ENCODE measurements around the gene SH2D3A. TPM values are rescaled to one million over a fixed set of nuclear protein-coding genes. Genes with fewer than 3 reads are reported as not detected.

The SH2D3A gene
- polyA plus RNA-seq, 2 donors, result 29.6 to 48.7 TPM

DNA sequence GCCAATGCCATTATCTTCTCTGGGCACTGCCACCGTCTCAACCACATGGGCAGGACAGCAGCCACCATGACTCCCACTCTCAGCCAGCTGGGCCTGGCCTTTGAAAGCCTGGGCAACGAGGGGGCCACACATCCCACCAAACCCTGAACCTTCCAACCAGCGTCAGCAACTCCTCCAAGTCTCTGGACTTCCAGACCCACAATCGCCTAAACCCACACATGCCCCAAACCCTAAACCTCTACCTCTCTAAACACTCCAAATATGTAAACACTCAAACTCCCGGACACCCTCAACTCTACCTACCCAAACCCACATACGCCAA is 47.7 kb downstream of the SH2D3A start:
- H3K27ac ChIP-seq (ENCODE audit: low read depth in 2 of 2, low read length in 1 of 2), result no peak overlapping the region
- H3K4me3 ChIP-seq (ENCODE audit: low read depth in 1 of 2, low read length in 2 of 2), result peak overlapping the region in 1 of 2 donors; percentile 9
- no peaks in the 10 kb centered on the region for H3K36me3 ChIP-seq (ENCODE audit: control insufficient read depth in 2 of 2, insufficient read depth in 2 of 2, low read length in 1 of 2)
- no peaks in the 10 kb centered on the region for H3K27me3 ChIP-seq (ENCODE audit: control insufficient read depth in 1 of 2, insufficient read depth in 2 of 2, low read length in 2 of 2)
- WGBS, 2 donors, result 68 to 80% methylated on average over 6 of the region's 6 CpGs
- peaks cover 0 to 6% of the 10 kb centered on the region in 2 donors for H3K9me3 ChIP-seq (ENCODE audit: control insufficient read depth in 2 of 2, insufficient read depth in 1 of 2, low read depth in 1 of 2, low read length in 1 of 2)
- peaks cover 0 to 8% of the 10 kb centered on the region in 2 donors for H3K4me1 ChIP-seq (ENCODE audit: control insufficient read depth in 2 of 2, insufficient read depth in 2 of 2, low read length in 1 of 2)

DNA sequence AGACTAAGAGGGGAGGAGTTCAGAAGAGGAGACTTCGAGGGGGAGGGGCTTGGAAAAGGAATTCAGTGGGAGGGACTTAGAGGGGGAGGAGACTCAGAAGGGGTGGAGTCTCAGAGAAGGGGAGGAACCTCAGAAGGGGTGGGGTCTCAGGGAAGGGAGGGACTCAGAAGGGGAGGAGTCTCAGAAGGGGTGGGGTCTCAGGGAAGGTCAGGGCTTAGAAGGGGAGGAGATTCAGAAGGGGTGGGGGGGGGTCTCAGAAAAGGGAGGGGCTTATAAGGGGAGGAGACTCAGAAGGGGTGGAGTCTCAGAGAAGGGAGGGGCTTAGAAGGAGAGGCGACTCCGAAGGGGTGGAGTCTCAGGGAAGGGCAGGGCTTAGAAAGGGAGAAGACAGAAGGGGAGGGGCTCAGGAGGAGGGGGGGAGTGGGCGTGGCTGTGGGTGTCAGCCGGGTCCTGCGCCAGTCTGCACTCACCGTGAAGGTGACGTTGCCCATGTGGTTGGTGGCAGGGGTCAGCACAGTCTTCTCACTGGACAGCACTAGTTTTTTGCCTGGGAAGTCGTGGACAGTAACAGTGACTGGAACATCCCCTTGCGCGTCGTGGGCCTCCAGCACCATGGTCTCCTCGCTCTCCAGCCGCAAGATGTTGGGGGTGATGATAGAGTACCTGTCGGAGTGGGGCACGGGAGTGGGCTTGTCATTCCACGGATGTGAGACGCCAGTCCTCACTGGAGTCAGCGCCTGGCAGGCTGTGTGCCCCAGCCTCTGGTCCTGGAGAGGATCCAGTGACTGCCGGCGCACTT is 48.3 kb downstream of the SH2D3A start:
- Histone ChIP-seq H3K27me3 (ENCODE audit: control insufficient read depth in 1 of 2, insufficient read depth in 2 of 2, low read length in 2 of 2) (no peaks in the 10 kb centered on the region), H3K9me3 (ENCODE audit: control insufficient read depth in 2 of 2, insufficient read depth in 1 of 2, low read depth in 1 of 2, low read length in 1 of 2) (peaks cover 0 to 6% of the 10 kb centered on the region in 2 donors), H3K36me3 (ENCODE audit: control insufficient read depth in 2 of 2, insufficient read depth in 2 of 2, low read length in 1 of 2) (no peaks in the 10 kb centered on the region), H3K4me1 (ENCODE audit: control insufficient read depth in 2 of 2, insufficient read depth in 2 of 2, low read length in 1 of 2) (peaks cover 0 to 8% of the 10 kb centered on the region in 2 donors), H3K4me3 (ENCODE audit: low read depth in 1 of 2, low read length in 2 of 2) (peak overlapping the region in 1 of 2 donors; percentile 9), H3K27ac (ENCODE audit: low read depth in 2 of 2, low read length in 1 of 2) (no peak overlapping the region)
- 75% methylated on average over 21 of the region's 21 CpGs for WGBS, 2 donors

DNA sequence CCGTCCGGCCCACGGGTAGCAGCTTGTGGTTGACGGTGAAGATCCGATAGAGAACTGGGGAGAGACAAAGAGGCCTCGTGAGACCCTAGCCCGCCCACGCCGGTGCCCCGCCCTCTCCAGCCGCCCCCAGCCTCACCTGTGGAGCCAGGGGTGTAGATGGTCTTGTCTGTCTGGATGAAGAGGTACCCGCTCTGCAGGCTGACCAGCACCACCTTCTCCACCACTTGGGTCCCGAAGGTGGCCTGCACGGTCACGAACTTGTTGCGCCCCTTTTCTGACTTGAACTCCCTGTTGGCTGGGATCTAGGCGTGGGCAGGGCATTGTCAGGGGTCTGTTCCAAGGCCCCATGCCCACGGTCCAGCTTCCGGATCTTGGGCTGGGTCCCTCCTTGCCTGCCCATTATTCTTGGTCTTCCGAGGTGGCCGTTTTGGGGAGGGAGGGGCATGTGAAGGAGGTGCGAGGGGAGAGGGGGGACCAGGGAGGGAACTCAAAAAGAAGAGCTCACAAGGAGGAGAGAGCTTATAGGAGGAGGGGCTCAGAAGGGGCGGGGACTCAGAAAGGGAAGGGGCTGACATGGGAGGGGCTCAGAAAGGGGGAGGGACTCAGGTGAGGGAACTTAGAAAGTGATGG is 49.0 kb downstream of the SH2D3A start:
- Histone ChIP-seq H3K4me3 (ENCODE audit: low read depth in 1 of 2, low read length in 2 of 2) (no peak overlapping the region), H3K27me3 (ENCODE audit: control insufficient read depth in 1 of 2, insufficient read depth in 2 of 2, low read length in 2 of 2) (no peaks in the 10 kb centered on the region), H3K36me3 (ENCODE audit: control insufficient read depth in 2 of 2, insufficient read depth in 2 of 2, low read length in 1 of 2) (no peaks in the 10 kb centered on the region), H3K27ac (ENCODE audit: low read depth in 2 of 2, low read length in 1 of 2) (no peak overlapping the region), H3K4me1 (ENCODE audit: control insufficient read depth in 2 of 2, insufficient read depth in 2 of 2, low read length in 1 of 2) (peaks cover 0 to 8% of the 10 kb centered on the region in 2 donors), H3K9me3 (ENCODE audit: control insufficient read depth in 2 of 2, insufficient read depth in 1 of 2, low read depth in 1 of 2, low read length in 1 of 2) (peaks cover 0 to 6% of the 10 kb centered on the region in 2 donors)
- 70 to 74% methylated on average over 22 to 23 of the region's 23 CpGs for WGBS, 2 donors

DNA sequence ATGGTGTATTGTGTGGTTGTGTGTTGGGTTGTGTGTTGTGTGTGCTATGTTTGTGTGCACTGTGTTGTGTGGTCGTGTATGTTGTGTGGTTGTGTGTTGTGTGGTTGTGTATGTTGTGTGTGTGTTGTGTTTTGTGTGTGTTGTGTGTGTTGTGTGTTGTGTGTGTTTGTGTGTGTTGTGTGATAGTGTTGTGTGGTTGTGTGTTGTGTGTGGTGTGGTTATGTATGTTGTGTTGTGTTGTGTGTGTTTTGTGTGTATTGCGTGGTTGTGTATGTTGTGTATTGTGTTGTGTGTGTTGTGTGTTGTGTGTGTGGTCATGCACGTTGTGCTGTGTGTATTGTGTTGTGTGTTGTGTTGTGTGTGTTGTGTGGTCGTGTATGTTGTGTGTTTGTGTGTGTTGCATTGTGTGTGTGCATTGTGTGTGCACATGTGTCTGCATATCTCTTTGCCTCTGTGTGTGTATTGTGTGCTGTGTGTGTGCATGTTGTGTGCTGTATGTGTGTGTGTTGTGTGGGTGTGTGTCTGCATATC is 49.7 kb downstream of the SH2D3A start:
- 83% methylated on average over 4 of the region's 4 CpGs for WGBS, 2 donors
- Histone ChIP-seq H3K27ac (ENCODE audit: low read depth in 2 of 2, low read length in 1 of 2) (no peak overlapping the region), H3K9me3 (ENCODE audit: control insufficient read depth in 2 of 2, insufficient read depth in 1 of 2, low read depth in 1 of 2, low read length in 1 of 2) (peaks cover 0 to 6% of the 10 kb centered on the region in 2 donors), H3K27me3 (ENCODE audit: control insufficient read depth in 1 of 2, insufficient read depth in 2 of 2, low read length in 2 of 2) (no peaks in the 10 kb centered on the region), H3K4me1 (ENCODE audit: control insufficient read depth in 2 of 2, insufficient read depth in 2 of 2, low read length in 1 of 2) (peaks cover 0 to 8% of the 10 kb centered on the region in 2 donors), H3K4me3 (ENCODE audit: low read depth in 1 of 2, low read length in 2 of 2) (no peak overlapping the region), H3K36me3 (ENCODE audit: control insufficient read depth in 2 of 2, insufficient read depth in 2 of 2, low read length in 1 of 2) (no peaks in the 10 kb centered on the region)

DNA sequence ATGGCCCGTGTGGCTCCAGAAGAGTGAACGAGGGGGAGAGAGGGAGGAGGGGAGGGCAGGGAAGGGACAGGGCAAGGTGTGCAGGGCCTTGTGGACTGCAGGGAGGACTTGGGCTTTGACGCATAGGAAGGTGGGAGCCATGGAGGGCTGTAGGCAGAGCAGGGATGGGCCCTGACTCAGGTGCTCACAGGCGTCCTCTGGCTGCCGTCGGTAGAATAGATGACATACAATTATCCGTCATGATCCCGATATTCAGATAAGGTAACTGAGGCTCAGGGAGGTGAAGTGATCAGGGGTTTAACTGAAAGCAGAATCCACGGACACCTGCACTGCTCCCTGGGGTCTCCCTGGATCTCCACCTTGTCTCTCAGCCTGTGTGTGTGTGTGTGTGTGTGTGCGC is 50.2 kb downstream of the SH2D3A start:
- H3K27ac ChIP-seq (ENCODE audit: low read depth in 2 of 2, low read length in 1 of 2), result no peak overlapping the region
- H3K9me3 ChIP-seq (ENCODE audit: control insufficient read depth in 2 of 2, insufficient read depth in 1 of 2, low read depth in 1 of 2, low read length in 1 of 2), result peaks cover 0 to 6% of the 10 kb centered on the region in 2 donors
- H3K4me1 ChIP-seq (ENCODE audit: control insufficient read depth in 2 of 2, insufficient read depth in 2 of 2, low read length in 1 of 2), result peaks cover 0 to 8% of the 10 kb centered on the region in 2 donors
- H3K36me3 ChIP-seq (ENCODE audit: control insufficient read depth in 2 of 2, insufficient read depth in 2 of 2, low read length in 1 of 2), result no peaks in the 10 kb centered on the region
- H3K27me3 ChIP-seq (ENCODE audit: control insufficient read depth in 1 of 2, insufficient read depth in 2 of 2, low read length in 2 of 2), result no peaks in the 10 kb centered on the region
- 71 to 76% methylated on average over 10 of the region's 10 CpGs for WGBS, 2 donors
- H3K4me3 ChIP-seq (ENCODE audit: low read depth in 1 of 2, low read length in 2 of 2), result no peak overlapping the region

DNA sequence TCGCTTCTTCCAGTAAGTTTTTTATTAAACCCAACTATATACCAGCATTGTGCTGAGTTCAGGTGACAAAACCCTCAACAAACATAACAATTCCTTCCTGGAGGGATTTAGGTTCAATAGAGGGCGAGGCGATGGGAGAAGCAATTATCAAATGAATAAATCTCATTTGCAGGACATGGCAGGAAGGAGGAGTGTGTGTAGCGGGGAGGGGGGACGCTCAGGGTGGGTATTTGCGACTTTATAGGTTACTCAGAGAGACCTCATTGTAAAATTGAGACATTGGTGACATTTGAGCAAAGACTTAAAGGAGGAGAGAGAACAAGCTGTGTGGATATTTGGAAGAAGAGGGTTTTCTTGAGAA is 50.6 kb downstream of the SH2D3A start:
- Histone ChIP-seq H3K27ac (ENCODE audit: low read depth in 2 of 2, low read length in 1 of 2) (no peak overlapping the region), H3K36me3 (ENCODE audit: control insufficient read depth in 2 of 2, insufficient read depth in 2 of 2, low read length in 1 of 2) (no peaks in the 10 kb centered on the region), H3K9me3 (ENCODE audit: control insufficient read depth in 2 of 2, insufficient read depth in 1 of 2, low read depth in 1 of 2, low read length in 1 of 2) (peaks cover 0 to 6% of the 10 kb centered on the region in 2 donors), H3K4me1 (ENCODE audit: control insufficient read depth in 2 of 2, insufficient read depth in 2 of 2, low read length in 1 of 2) (peaks cover 0 to 8% of the 10 kb centered on the region in 2 donors), H3K27me3 (ENCODE audit: control insufficient read depth in 1 of 2, insufficient read depth in 2 of 2, low read length in 2 of 2) (no peaks in the 10 kb centered on the region), H3K4me3 (ENCODE audit: low read depth in 1 of 2, low read length in 2 of 2) (no peak overlapping the region)
- 67 to 75% methylated on average over 6 of the region's 6 CpGs for WGBS, 2 donors

DNA sequence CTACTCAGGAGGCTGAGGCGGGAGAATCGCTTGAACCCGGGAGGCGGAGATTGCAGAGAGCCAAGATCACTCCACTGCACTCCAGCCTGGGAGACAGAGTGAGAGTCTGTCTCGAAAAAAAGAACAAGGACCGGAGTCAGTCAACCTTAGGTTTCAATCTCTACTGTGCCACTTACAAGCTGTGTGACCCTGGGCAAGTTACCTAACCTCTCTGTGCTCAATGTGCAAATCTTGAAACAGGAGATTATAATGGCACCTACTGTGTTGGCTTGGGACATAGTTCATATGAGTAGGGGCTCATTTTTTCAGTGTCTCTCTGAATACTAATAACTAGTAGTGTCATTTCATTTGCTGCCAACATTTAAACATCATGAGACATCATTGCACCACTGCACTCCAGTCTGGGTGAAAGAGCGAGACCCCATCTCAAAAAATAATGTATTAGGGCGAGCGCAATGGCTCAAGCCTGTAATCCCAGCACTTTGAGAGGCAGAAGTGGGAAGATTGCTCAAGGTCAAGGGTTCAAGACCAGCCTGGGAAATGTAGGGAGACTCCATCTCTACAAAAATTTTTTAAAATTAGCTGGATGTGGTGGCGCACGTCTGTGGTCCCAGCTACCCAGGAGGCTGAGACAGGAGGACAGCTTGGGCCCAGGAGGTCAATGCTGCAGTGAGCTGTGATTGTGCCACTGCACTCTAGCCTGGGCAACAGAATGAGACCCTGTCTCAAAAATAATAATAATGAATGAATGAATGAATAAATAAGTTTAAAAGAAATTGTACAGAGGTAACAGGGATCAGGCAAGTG is 52.3 kb downstream of the SH2D3A start:
- no peaks in the 10 kb centered on the region for H3K27me3 ChIP-seq (ENCODE audit: control insufficient read depth in 1 of 2, insufficient read depth in 2 of 2, low read length in 2 of 2)
- peaks cover 0 to 8% of the 10 kb centered on the region in 2 donors for H3K4me1 ChIP-seq (ENCODE audit: control insufficient read depth in 2 of 2, insufficient read depth in 2 of 2, low read length in 1 of 2)
- H3K27ac ChIP-seq (ENCODE audit: low read depth in 2 of 2, low read length in 1 of 2), result no peak overlapping the region
- H3K4me3 ChIP-seq (ENCODE audit: low read depth in 1 of 2, low read length in 2 of 2), result no peak overlapping the region
- H3K9me3 ChIP-seq (ENCODE audit: control insufficient read depth in 2 of 2, insufficient read depth in 1 of 2, low read depth in 1 of 2, low read length in 1 of 2), result peaks cover 0 to 6% of the 10 kb centered on the region in 2 donors
- no peaks in the 10 kb centered on the region for H3K36me3 ChIP-seq (ENCODE audit: control insufficient read depth in 2 of 2, insufficient read depth in 2 of 2, low read length in 1 of 2)
- WGBS, 2 donors, result 87 to 88% methylated on average over 11 of the region's 11 CpGs

DNA sequence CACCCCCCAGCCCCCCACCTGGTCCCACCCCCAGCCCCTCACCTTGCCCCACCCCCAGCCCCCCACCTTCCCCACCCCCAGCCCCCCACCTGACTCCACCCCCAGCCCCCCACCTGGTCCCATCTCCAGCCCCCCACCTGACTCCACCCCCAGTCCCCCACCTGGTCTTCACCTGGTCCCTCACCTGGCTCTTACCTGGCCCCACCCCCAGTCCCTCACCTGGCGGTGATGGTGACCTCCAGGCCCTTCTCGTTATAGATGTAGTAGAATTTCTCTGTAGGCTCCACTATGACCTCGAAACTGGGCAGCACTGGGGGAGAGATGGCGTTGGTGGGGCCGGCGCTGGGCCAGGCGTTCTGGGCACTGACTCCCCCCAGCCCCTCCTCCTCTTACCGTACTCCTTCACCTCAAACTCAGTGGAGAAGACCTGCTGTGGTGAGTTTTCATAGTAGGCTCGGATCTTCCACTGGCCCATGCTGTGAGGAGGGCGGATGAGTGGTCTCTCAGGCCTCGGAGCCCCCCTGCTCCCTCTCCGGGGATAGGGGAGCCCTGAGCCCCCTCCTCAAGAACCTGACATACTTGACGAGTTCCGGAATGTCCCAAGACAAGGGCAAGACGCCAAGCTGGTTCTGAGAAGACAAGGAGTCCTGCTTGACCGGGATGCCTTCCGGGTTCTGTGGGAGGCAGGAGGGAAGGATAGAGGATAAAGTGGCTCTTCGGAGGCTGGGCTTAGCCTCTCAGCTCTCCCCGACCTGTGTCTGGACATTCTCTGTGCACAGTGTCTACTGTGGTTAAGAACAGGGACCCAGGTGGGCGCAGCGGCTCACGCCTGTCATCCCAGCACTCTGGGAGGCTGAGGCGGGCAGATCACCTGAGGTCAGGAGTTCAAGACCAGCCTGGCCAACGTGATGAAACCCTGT is 53.2 kb downstream of the SH2D3A start:
- Histone ChIP-seq H3K9me3 (ENCODE audit: control insufficient read depth in 2 of 2, insufficient read depth in 1 of 2, low read depth in 1 of 2, low read length in 1 of 2) (peaks cover 0 to 6% of the 10 kb centered on the region in 2 donors), H3K36me3 (ENCODE audit: control insufficient read depth in 2 of 2, insufficient read depth in 2 of 2, low read length in 1 of 2) (no peaks in the 10 kb centered on the region), H3K27ac (ENCODE audit: low read depth in 2 of 2, low read length in 1 of 2) (no peak overlapping the region), H3K4me1 (ENCODE audit: control insufficient read depth in 2 of 2, insufficient read depth in 2 of 2, low read length in 1 of 2) (peaks cover 0 to 5% of the 10 kb centered on the region in 2 donors), H3K4me3 (ENCODE audit: low read depth in 1 of 2, low read length in 2 of 2) (no peak overlapping the region), H3K27me3 (ENCODE audit: control insufficient read depth in 1 of 2, insufficient read depth in 2 of 2, low read length in 2 of 2) (no peaks in the 10 kb centered on the region)
- 68 to 74% methylated on average over 24 of the region's 24 CpGs for WGBS, 2 donors

Measured in esophagus (tissue), 2 donors.